Fibroblast of lung (primary cell): ENCODE data around the gene TRIM44. TPM values are rescaled to one million over a fixed set of nuclear protein-coding genes. Genes with fewer than 3 reads are reported as not detected.

Source experiments
- DNase-seq, 2 donors: peaks; one replicate each; pipeline versions ENCODE4 v3.0.0 to v3.0.0-alpha.2; 2010; ENCODE audit warnings: low read depth in 2 of 2
- H2AFZ ChIP-seq: 2 replicates; pipeline ENCODE4 v1.5.1; 2012; ENCODE audit warnings: low read length, control low read depth, inconsistent platforms
- H3K27ac ChIP-seq: 2 replicates; pipeline ENCODE4 v1.5.1; 2011; ENCODE audit warnings: low read length, control low read depth; ENCODE audit not compliant: insufficient read depth
- H3K27me3 ChIP-seq: 2 replicates; pipeline ENCODE4 v1.5.1; 2011; ENCODE audit warnings: mild to moderate bottlenecking, low read length; ENCODE audit not compliant: control insufficient read depth, insufficient read depth
- H3K36me3 ChIP-seq: 2 replicates; pipeline ENCODE4 v1.5.1; 2011; ENCODE audit warnings: low read length; ENCODE audit not compliant: control insufficient read depth, insufficient read depth
- H3K4me1 ChIP-seq: 2 replicates; pipeline ENCODE4 v1.5.1; 2011; ENCODE audit warnings: low read length; ENCODE audit not compliant: control insufficient read depth, insufficient read depth; ENCODE audit errors: extremely low read depth
- H3K4me2 ChIP-seq: 2 replicates; pipeline ENCODE4 v1.5.1; 2011; ENCODE audit warnings: low read length, control low read depth; ENCODE audit not compliant: insufficient read depth; ENCODE audit errors: extremely low read depth
- H3K4me3 ChIP-seq, 4 experiments: fragments of 200-600 bp in 1 of 4; sonication (generic) in 1 of 4; replicated peaks in 1 of 4; 2 replicates each; pipeline ENCODE4 v1.5.1; 2011 to 2016; ENCODE audit warnings: low read length in 4 of 4, low read depth in 3 of 4, mild to moderate bottlenecking in 3 of 4, control low read depth in 2 of 4, inconsistent platforms in 1 of 4, mixed read lengths in 1 of 4; ENCODE audit not compliant: insufficient read depth in 1 of 4; ENCODE audit errors: control extremely low read depth in 1 of 4
- H3K79me2 ChIP-seq: 2 replicates; pipeline ENCODE4 v1.5.1; 2012; ENCODE audit warnings: mild to moderate bottlenecking, low read length, inconsistent platforms; ENCODE audit not compliant: control insufficient read depth, insufficient read depth
- H3K9ac ChIP-seq: 2 replicates; pipeline ENCODE4 v1.5.1; 2011; ENCODE audit warnings: mild to moderate bottlenecking, low read length, control low read depth; ENCODE audit not compliant: insufficient read depth
- H3K9me3 ChIP-seq: 2 replicates; pipeline ENCODE4 v1.5.1; 2012; ENCODE audit warnings: low read depth, low read length; ENCODE audit not compliant: control insufficient read depth, insufficient read depth
- H4K20me1 ChIP-seq: 2 replicates; pipeline ENCODE4 v1.5.1; 2011; ENCODE audit warnings: low read length; ENCODE audit not compliant: control insufficient read depth, insufficient read depth; ENCODE audit errors: extremely low read depth
- CTCF ChIP-seq, 2 donors: IDR thresholded peaks in 1 of 2; conservative IDR thresholded peaks in 1 of 2; 1 replicate in 1 of 2; 2 replicates in 1 of 2; pipeline ENCODE4 v1.5.1; 2011 to 2012; ENCODE audit warnings: low read length in 2 of 2, control low read depth in 1 of 2, inconsistent platforms in 1 of 2, low read depth in 1 of 2, mild to moderate bottlenecking in 1 of 2
- EZH2 ChIP-seq: IDR thresholded peaks from 2 replicates; pipeline ENCODE4 v1.5.1; 2012; ENCODE audit warnings: low read length, control low read depth, mild to moderate bottlenecking; ENCODE audit errors: missing control alignments
- polyA plus RNA-seq, 2 donors: library from polyadenylated mRNA; depleted of rRNA in 1 of 2; stranded (reverse) in 1 of 2; unstranded in 1 of 2; fragments of >200 nt; gene quantifications; 2 replicates each; pipeline ENCODE4 v1.2.1, GENCODE V29; 2011 to 2012; ENCODE audit warnings: missing spikeins in 1 of 2
- total RNA-seq: library from RNA; depleted of rRNA; stranded (reverse); fragments of >200 nt; gene quantifications from 2 replicates; pipeline ENCODE4 v1.2.1, GENCODE V29; 2014

Gene TRIM44
- total and polyA plus RNA-seq, 2 donors (not counting 1 experiment from before 2014, with no cell fraction given): 10.4 to 78.3 TPM

GRCh38 chr11:35866601-35867000 lies 204.0 kb downstream of the TRIM44 start:
- H4K20me1 ChIP-seq: no peaks in the 10 kb centered on the region
- no peaks in the 10 kb centered on the region for H3K27me3 ChIP-seq
- no peaks in the 10 kb centered on the region for H3K36me3 ChIP-seq
- no peak overlapping the region for H3K4me3 ChIP-seq
- no peak overlapping the region for H3K27ac ChIP-seq
- H3K4me2 ChIP-seq: no peak overlapping the region
- H3K79me2 ChIP-seq: no peaks in the 10 kb centered on the region
- TF ChIP-seq EZH2: no peak
- no peak for TF ChIP-seq CTCF (conservative IDR thresholded peaks at IDR 0.05 in 1 of 2, IDR thresholded peaks at IDR 0.05 in 1 of 2; ENCODE audit: low read depth in 1 of 2, low read length in 2 of 2)
- H3K9me3 ChIP-seq: no peaks in the 10 kb centered on the region
- no peak for DNase-seq
- H2AFZ ChIP-seq: no peak overlapping the region
- H3K9ac ChIP-seq: no peak overlapping the region
- no peaks in the 10 kb centered on the region for H3K4me1 ChIP-seq

Other genes with a start within 250 kb of the TRIM44 start
- 2.1 and 7.6 TPM in 2 replicates for gene SLC1A2, start 243.2 kb upstream of the TRIM44 start, total RNA-seq
- gene SLC1A2, start 243.2 kb upstream of the TRIM44 start, polyA plus RNA-seq: 1.2 and 1.3 TPM in 2 replicates
- 159 and 189 TPM in 2 replicates for gene PAMR1, start 137.2 kb upstream of the TRIM44 start, total RNA-seq
- 120 and 132 TPM in 2 replicates for gene PAMR1, start 137.2 kb upstream of the TRIM44 start, polyA plus RNA-seq
- gene FJX1, start 44.3 kb upstream of the TRIM44 start, total RNA-seq: 8.7 and 10.4 TPM in 2 replicates
- 4.2 and 7.1 TPM in 2 replicates for gene FJX1, start 44.3 kb upstream of the TRIM44 start, polyA plus RNA-seq